GM12801 (cell line): Measurements from ENCODE around the gene P3H1.

ENCODE experiments used
- TF ChIP-seq, protein P1 (sequence below): IDR thresholded peaks from one replicate; pipeline ENCODE4 v1.5.1; 2011; ENCODE audit warnings: control low read depth; ENCODE audit not compliant: insufficient read length; ENCODE audit errors: extremely low read depth

Gene P3H1

GRCh38 chr1:42742141-42742540, 24.7 kb downstream of the P3H1 start:
- TF ChIP-seq, protein P1, sequence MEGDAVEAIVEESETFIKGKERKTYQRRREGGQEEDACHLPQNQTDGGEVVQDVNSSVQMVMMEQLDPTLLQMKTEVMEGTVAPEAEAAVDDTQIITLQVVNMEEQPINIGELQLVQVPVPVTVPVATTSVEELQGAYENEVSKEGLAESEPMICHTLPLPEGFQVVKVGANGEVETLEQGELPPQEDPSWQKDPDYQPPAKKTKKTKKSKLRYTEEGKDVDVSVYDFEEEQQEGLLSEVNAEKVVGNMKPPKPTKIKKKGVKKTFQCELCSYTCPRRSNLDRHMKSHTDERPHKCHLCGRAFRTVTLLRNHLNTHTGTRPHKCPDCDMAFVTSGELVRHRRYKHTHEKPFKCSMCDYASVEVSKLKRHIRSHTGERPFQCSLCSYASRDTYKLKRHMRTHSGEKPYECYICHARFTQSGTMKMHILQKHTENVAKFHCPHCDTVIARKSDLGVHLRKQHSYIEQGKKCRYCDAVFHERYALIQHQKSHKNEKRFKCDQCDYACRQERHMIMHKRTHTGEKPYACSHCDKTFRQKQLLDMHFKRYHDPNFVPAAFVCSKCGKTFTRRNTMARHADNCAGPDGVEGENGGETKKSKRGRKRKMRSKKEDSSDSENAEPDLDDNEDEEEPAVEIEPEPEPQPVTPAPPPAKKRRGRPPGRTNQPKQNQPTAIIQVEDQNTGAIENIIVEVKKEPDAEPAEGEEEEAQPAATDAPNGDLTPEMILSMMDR = no peak

- TF ChIP-seq, protein P1 = no peak
Observed at GRCh38 chr1:42741706-42742105, 25.1 kb downstream of the P3H1 start.

DNA sequence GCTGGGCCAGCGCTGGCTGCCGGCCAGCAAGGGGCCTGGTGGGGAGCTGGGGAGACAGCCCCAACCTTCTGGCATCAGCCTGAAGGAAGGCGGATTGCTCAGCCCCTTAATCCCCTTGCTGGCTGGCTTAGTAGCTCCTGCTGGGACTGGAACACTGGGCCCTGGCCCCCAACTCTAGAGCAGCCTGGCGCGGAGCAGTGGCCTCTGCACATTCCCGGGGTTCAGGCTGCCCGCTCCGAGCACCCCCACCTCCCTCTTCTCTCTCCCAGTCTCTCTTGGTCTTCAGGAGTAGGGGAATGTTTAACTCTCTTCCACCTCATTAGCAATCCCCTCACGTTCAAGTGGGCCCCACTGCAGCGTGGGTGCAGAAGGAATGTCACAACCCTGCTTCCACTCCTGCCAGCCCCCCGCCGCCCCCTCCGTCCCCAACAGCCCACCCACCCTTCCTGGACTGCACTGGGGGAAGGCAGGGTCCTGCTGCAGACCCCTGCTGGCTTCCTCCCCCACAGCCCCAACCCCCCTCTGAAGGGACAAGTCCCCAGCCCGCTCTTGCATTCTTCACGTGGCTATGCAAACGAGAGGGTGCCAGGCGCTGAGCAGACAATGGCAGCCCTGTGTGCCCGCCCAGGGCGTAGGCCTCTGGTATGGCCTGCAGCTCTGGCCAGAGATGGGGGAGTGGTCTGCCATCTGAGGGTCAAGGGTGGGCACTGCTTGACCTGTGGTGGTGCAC, 25.8 kb downstream of the P3H1 start:
- TF ChIP-seq, protein P1 = no peak

- TF ChIP-seq, protein P1 = no peak
Observed at GRCh38 chr1:42739753-42740700, 26.8 kb downstream of the P3H1 start, which contains the start of gene CLDN19. CLDN19 (minus strand) TSS chr1:42740236; CDS start chr1:42740063, 173 bp downstream.

- TF ChIP-seq, protein P1 = no peak
Observed at GRCh38 chr1:42738678-42739226, 28.1 kb downstream of the P3H1 start.

- TF ChIP-seq, protein P1 = no peak
Observed at GRCh38 chr1:42737986-42738677, 28.7 kb downstream of the P3H1 start.
